Activated CD8-positive, alpha-beta memory T cell treated with anti-CD3 and anti-CD28 coated beads for 48 hours (primary cell): ENCODE measurements around the gene RRAS.
A peak's percentile ranks its signal among the peaks of the same experiment; 100 is the strongest.
"Not testable (repeated sequence)": the region's sequence is repeated elsewhere in the genome, so short reads cannot be mapped to it uniquely, and the experiment has no call there.

Experiments used
- DNase-seq, 3 experiments: peaks; one replicate each; pipeline ENCODE4 v3.0.0-alpha.2; 2020; ENCODE audit warnings: low read depth in 2 of 3, low spot score in 2 of 3

The RRAS gene

DNA sequence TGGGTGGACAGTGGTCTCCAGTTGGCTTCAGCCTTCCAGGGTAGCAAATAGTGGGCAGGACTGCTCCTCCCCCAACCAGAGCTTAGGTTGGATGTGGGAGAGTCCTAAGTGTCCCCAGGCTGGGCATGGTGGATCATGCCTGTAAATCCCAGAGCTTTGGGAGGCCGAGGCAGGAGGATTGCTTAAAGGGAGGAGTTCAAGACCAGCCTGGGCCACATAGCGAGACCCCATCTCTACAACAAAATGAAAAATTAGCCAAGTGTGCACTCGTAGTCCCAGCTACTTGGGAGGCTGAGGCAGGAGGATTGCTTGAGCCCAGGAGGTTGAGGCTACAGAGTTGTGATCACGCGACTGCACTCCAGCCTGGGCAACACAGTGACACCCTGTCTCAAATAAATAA lies 7.4 kb downstream of the RRAS start:
- DNase-seq, result no peak

DNA sequence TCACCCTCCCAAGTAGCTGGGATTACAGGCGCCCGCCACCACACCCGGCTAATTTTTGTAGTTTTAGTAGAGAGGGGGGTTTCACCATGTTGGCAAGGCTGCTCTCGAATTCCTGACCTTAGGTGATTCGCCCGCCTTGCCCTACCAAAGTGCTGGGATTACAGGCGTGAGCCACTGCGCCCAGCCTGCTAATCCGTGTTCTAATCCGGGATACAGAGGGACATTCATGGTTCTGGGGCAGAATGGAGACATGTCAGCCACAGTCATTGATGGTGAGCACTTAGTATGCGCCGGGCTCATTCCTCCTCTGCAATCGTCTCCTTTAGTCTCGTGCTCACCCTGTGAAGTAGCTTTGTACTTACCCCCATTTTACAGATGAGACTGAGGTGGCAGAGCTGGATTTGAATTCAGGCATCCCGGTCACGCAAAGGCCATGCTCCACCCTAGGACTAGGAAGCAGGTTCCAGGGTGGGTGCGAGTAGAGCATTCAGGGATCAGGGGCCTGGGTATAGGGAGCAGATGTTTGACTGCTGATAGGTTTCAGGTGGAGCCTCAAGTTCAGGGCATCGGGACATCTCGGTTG lies 8.2 kb downstream of the RRAS start:
- DNase-seq, result no peak

DNA sequence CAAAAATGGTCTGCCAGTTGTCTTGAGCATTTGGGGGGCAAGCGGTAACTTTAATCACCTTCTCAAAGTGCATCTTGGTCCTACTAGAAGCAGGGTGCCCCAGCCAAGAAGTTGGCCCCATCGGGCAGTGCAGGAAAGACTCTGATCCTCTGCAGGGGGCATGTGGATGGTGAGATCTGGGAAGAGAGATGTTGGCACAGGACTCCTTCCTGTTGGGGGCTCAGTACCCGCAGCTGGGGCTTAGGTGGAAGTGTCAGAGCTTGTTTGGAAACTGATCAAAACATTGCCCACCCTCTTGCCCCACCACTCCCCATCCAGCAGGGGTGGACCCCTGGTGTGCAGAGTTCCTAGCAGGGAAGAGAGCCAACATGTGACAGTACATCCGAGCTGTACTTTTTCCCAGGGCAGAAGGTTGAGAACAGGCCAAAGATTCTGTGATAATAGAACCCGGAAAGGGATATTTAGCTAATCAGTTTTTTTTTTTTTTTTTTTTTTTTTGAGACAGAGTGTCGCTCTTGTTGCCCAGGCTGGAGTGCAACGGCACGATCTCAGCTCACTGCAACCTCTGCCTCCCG lies 8.8 kb downstream of the RRAS start:
- DNase-seq, result no peak

DNA sequence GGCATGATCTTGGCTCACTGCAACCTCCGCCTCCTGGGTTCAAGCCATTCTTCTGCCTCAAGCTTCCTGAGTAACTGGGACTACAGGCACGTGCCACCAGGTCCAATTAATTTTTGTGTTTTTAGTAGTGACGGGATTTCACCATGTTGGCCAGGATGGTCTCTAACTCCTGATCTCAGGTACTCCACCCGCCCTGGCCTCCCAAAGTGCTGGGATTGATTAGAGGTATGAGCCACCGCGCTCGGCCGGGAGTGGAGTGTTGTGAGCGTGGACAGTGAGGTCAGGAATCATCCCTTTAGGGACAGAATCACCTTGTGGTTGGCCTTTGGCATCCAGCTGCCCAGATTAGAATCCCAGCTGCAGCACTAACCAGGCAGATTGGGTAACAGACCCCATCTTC lies 10.3 kb downstream of the RRAS start:
- DNase-seq, result no peak

DNA sequence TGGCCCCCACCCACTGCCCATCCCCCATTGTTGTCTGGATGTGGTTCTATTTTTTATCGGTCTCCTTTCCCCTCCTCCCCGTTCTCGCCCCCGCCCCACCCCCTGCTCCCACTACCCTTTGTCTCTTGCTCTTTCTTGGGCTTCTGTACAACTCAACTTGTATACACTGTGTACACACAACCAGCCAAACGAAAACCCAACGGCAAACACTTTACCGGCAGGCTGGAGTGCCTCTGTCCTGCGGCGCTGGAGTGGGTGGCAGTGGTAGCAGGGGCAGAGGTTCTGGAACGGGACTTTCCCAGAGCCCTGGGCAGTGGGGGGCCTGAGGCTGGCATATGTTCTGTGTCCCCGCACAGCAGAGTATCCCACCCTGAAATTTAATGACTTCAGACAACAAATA lies 13.7 kb downstream of the RRAS start:
- DNase-seq, result no peak

DNA sequence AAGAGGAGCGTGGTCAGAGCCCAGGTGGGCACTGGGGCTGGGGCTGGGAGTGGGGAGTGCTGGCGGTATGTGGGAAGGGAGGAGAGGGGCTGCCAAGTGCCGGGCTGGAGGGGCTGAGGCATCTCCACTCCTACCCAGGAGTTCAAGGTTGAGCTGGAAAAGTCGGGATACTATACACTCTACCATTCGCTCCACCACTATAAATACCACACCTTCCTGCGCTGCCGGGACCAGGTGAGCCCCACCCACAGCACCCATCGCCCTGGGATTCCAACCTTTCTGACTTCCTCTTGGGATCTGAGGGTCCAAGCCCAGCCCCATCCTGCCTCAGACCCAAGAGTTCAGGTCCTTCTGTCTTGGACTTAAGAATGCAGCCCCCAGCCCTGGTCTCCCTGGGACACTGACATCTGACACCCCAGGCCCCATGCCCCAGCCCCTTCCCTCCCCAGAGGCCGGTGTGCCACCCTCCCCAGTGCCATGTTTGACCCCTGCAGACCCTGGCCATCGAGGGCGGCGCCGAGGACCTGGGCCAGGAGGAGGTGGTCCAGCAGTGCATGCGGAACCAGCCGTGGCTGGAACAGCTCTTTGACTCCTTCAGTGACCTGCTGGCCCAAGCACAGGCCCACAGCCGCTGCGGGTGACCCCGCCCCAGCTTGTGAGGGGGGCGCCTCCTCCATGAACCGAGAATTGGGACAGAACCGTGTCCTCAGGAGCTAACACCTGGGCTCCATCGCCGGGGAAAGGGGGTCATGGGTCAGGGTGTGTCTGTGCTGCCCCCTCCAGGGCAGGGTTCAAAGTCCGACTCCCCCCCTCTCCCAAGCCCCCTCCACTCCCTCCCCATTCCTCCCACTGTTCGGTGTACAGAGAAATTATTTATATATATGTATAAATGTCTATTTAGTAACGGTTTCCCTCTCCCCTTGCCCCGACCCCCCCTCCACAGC lies 14.7 kb downstream of the RRAS start:
- DNase-seq, result no peak

DNA sequence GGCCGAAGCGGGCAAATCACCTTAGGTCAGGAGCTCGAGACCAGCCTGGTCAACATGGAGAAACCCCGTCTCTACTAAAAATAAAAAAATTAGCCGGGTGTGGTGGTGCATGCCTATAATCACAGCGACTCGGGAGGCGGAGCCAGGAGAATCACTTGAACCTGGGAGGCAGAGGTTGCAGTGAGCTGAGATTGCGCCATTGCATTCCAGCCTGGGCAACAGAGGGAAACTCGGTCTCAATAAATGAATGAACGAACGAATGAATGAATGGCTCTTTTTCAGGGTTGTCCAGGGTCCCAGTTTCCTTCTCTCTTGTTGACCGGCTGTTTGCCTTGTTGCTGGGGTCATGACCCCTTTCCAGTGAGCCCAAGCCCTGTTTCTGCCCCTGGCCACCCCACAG lies 22.1 kb downstream of the RRAS start:
- not testable (repeated sequence) for DNase-seq

DNA sequence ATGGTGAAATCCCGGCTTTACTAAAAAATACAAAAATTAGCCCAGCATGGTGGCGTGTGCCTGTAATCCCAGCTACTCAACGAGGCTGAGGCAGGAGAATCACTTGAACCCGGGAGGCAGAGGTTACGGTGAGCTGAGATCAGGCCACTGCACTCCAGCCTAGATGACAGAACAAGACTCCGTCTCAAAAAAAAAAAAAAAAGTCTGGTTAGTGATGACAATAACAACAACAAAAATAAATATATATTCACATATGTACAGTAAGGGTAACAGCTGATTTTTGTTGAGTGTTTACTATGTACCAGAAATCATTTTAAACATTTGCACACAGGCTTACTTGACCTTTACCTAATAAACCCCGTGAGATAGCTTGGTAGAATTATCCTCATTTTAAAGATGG lies 23.0 kb downstream of the RRAS start:
- no peak for DNase-seq

DNA sequence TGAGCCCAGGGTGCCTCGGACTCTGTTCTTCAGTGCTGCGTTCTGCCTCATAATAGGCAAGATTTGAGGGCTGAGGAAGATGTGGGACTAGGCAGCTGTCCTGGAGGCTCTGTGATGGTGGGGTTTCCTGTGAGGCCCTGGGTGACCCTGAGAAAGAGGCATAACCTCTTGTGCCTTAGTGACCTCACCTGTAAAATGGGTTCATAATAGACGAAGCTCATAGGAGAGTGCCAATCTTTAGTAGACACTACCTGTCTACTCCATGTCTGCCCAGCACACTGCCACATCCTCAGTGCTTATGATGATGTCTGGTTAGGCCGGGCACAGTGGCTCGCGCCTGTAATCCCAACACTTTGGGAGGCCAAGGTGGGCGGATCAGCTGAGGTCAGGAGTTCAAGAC lies 23.4 kb downstream of the RRAS start:
- no peak for DNase-seq

DNA sequence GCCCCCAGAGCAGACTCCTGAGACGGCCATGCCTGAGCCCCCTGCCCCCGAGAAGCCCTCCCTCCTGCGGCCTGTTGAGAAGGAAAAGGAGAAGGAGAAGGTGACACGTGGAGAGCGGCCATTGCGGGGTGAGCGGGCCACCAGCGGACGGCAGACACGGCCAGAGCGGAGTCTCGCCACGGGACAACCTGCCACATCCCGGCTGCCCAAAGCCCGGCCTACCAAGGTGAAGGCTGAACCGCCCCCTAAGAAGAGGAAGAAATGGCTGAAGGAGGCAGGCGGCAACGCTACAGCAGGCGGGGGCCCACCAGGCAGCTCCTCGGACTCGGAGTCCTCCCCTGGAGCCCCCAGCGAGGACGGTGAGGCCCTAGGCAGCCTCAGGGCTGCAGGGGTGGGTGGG lies 24.1 kb downstream of the RRAS start:
- DNase-seq, result no peak

DNA sequence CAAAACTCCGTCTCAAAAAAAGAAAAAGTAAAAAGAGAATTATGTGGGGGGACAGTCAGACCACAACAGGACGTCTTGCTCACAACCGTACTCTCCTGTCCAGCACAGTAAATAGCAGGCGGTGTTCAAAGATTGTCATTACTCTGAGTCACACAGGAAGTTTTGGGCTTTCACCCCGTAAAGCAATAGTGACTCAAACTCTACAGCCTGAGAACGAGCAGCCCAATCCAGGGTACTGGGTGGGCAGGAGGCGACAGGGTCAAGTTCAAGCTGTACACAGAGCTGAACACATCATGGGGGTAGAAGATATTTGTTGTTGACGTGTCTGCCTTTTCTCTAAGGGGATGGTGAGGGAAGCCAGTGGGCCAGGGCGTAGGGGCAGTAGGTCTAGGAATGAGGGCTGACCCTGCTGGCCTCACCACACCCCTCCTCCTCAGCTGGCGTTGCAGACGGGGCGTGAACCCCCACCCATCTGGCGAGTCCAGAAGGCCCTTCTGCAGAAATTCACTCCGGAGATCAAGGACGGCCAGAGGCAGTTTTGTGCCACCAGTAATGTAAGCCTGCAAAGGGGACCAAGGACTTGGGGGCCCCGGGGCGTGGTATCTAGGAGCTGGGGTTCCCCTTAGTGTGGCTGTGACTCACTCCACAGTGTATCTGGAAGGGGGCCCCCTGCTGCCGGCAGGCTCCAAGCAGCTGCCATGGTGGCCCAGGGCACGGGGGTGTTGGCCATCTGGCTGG lies 25.7 kb downstream of the RRAS start:
- DNase-seq, result peak in 1 of 3 experiments; percentile 23

DNA sequence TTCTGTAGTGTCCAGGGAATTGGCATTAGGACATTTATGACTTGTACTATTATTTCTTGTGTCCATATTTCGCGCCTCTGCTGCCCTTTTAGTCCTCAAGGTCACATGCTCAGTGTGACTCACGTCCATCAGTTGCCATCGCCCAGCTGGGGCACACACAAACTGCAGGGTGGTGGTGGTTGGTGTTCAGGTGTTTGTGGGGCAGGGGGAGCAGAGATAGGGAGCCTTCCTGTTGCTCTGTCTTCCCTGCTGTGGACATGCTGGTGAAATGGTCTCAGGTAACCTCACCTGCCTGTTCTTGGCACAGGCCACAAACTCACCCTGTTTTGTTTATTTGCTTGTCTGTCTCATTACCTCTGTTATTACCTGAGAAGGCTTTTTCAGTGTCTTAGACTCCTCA lies 26.6 kb downstream of the RRAS start:
- no peak for DNase-seq

DNA sequence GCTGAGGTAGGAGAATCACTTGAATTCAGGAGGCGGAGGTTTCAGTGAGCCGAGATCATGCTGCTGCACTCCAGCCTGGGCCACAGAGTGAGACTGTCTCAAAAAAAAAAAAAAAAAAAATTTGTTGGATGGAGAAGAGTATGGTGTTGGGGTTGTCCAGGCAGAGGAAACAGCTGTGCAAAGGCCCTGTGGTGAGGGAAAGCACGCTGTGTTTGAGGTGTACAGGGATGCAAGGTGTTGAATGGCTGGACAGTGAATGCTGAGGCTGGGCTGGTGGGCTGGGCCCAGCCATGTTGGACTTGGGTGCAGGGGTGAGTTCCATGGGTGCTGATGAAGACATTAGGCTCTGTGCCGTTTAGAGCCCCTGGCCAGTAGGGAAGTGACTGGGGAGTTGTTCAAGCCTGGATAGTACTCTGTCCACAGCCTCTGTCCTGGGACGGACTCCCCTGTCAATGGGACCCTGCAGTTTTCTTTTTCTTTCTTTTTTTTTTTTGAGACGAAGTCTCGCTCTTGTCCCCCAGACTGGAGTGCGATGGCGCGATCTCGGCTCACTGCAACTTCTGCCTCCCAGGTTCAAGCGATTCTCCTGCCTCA lies 30.3 kb downstream of the RRAS start:
- no peak for DNase-seq

DNA sequence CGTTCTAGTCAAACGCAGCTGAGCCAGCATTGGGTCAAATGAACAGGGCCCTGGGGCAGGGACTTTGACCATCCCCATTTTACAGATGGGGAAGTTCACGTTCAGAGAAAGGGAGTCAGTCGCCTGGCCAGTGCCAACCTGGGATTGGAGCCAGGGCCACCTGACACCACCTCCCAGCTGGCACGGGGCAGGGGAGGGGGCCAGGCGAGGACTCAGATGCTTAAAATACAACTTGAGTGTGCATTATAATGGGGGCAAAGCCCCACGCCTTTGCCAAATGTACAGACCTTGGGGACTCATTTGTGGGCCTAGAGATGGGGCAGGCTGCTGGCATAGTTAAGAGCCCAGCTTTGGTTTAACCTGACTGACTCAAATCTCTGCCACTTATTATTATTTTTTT lies 34.3 kb downstream of the RRAS start:
- DNase-seq, result no peak

DNA sequence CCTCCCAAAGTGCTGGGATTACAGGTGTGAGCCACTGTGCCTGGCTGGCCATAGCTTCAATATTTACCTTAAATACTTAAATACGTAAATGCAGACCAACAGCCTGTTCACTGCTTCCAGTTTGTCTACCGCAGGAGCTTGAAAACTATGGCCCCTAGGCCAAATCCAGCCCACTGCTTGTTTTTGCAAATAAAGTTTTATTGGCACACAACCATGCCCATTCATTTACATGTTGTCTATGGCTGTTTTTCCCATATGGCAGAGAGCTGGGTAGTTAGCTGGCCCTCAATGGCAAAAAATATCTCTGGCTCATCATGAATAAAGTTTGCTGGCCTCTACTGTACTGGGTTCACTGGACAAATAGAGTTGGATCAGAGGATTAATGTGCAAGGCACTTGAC lies 37.1 kb downstream of the RRAS start:
- no peak for DNase-seq

DNA sequence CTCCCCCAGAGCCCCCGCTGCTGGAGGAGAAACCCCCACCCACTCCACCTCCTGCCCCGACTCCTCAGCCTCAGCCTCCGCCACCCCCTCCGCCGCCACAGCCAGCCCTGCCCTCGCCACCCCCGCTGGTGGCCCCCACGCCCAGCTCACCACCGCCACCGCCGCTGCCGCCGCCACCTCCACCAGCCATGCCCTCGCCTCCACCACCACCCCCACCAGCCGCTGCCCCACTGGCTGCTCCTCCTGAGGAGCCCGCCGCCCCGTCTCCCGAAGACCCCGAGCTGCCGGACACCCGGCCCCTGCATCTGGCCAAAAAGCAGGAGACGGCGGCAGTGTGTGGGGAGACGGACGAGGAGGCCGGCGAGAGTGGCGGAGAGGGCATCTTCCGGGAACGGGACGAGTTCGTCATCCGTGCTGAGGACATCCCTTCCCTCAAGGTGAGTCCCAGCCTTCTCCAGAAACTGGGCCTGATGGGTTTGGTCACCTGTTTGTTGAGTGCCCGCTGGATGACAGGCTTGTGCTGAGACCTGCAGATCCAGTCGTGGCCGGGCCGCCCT lies 38.4 kb downstream of the RRAS start:
- no peak for DNase-seq

DNA sequence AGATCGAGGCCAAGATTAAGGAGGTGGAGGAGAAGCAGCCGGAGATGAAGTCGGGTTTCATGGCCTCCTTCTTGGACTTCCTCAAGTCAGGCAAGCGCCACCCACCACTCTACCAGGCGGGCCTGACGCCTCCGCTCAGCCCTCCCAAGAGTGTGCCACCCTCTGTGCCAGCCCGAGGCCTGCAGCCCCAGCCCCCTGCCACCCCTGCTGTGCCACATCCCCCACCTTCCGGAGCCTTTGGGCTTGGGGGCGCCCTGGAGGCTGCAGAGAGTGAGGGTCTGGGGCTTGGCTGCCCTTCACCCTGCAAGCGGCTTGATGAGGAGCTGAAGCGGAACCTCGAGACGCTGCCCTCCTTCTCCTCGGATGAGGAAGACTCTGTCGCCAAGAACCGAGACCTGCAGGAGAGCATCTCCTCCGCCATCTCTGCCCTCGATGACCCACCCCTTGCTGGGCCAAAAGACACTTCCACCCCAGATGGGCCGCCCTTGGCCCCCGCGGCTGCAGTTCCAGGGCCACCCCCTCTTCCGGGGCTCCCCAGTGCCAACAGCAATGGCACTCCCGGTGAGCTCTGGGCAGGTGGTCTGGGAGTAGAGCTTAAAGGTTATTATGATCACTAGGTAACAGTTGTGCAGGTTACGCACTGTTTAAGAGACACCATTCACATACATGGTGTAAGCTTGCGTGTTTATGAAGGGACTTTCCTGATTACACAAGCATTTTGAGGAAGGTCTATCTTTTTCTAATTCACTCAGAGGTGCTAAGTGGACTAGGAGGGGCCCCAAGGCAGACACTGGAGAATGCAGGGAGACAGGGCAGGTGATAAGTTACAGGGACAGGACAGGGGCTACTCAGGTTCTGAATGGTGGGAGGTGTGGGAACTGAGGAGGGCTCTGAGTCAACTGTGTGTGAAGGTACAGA lies 40.3 kb downstream of the RRAS start:
- DNase-seq, result no peak

DNA sequence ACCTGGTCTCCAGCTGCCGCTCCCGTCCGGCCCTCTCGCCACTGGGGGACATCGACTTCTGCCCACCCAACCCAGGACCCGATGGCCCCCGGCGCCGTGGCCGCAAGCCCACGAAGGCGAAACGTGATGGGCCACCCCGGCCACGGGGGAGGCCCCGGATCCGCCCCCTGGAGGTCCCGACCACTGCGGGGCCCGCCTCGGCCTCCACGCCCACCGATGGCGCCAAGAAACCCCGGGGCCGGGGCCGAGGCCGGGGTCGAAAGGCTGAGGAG lies 42.3 kb downstream of the RRAS start:
- DNase-seq, result no peak

DNA sequence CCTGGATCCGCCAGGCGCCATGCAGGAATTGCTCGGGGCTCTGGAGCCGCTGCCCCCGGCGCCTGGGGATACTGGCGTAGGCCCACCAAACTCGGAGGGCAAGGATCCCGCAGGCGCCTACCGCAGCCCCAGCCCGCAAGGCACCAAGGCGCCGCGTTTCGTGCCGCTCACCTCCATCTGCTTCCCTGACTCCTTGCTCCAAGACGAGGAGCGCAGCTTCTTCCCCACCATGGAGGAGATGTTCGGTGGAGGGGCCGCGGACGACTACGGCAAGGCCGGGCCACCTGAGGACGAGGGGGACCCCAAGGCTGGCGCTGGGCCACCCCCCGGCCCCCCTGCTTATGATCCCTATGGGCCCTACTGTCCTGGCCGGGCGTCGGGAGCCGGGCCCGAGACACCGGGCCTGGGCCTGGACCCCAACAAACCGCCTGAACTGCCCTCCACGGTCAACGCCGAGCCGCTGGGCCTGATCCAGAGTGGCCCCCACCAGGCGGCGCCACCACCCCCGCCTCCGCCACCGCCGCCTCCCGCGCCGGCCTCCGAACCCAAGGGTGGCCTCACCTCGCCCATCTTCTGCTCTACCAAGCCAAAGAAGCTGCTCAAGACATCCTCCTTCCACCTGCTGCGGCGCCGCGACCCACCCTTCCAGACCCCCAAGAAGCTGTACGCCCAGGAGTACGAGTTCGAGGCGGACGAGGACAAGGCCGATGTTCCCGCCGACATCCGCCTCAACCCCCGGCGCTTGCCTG lies 42.8 kb downstream of the RRAS start:
- no peak for DNase-seq

DNA sequence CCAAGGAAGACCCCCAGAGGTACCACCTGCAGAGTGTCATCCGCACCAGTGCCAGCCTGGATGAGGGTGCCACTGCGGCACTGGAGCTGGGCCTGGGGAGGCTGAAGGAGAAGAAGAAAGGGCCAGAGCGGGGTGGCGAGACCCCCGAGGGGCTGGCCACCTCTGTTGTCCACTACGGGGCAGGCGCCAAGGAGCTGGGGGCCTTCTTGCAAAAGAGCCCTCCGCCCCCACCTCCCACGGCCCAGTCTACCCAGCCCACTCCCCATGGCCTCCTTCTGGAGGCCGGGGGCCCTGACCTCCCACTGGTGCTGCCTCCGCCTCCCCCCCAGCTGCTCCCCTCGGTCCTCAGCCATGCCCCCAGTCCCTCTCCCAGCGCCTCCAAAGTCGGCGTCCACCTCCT lies 43.5 kb downstream of the RRAS start:
- no peak for DNase-seq
